Muscle of leg (tissue), 11 donors: ENCODE measurements around the gene SPAAR. TPM values are rescaled to one million over a fixed set of nuclear protein-coding genes. Genes with fewer than 3 reads are reported as not detected.

Experiments used
- DNase-seq: peaks from one replicate; pipeline ENCODE4 v3.0.0; 2013
- H3K27ac ChIP-seq: one replicate; pipeline ENCODE4 v1.5.1; 2013; ENCODE audit warnings: mild to moderate bottlenecking, low read length, control low read depth
- H3K27me3 ChIP-seq: one replicate; pipeline ENCODE4 v1.6.1; 2013; ENCODE audit warnings: low read length; ENCODE audit not compliant: control insufficient read depth, insufficient read depth
- H3K36me3 ChIP-seq: one replicate; pipeline ENCODE4 v1.6.1; 2013; ENCODE audit warnings: low read length; ENCODE audit not compliant: control insufficient read depth, insufficient read depth
- H3K4me1 ChIP-seq: one replicate; pipeline ENCODE4 v1.6.1; 2013; ENCODE audit warnings: low read length; ENCODE audit not compliant: control insufficient read depth, insufficient read depth
- H3K4me3 ChIP-seq: one replicate; pipeline ENCODE4 v1.5.1; 2013; ENCODE audit warnings: low read length, control low read depth
- H3K9me3 ChIP-seq: replicated peaks from 2 replicates; pipeline ENCODE4 v1.6.1; 2013; ENCODE audit warnings: low read depth, low read length; ENCODE audit not compliant: control insufficient read depth
- WGBS: methylation state at CpG from one replicate; pipeline ENCODE4 v1.1.5; 2013; ENCODE audit warnings: missing lambda C conversion rate; ENCODE audit not compliant: insufficient coverage; 5-methylcytosine and 5-hydroxymethylcytosine counted together
- polyA plus RNA-seq, 8 donors: library from polyadenylated mRNA; unstranded; fragments of 120-200 nt; gene quantifications; one replicate each; pipeline versions ENCODE4 v1.2.1 to v1.2.3, GENCODE V29; 2013; ENCODE audit warnings: inconsistent platforms in 1 of 8, low replicate concordance in 1 of 8; ENCODE audit not compliant: insufficient read length in 8 of 8, insufficient read depth in 1 of 8
- total RNA-seq: library from RNA; stranded (reverse); fragments of 120-200 nt; gene quantifications from one replicate; pipeline ENCODE4 v1.2.4, GENCODE V29; 2013

Gene SPAAR
- total and polyA plus RNA-seq, 9 donors, result 0.89 to 2.3 (median 1.9) TPM

DNA sequence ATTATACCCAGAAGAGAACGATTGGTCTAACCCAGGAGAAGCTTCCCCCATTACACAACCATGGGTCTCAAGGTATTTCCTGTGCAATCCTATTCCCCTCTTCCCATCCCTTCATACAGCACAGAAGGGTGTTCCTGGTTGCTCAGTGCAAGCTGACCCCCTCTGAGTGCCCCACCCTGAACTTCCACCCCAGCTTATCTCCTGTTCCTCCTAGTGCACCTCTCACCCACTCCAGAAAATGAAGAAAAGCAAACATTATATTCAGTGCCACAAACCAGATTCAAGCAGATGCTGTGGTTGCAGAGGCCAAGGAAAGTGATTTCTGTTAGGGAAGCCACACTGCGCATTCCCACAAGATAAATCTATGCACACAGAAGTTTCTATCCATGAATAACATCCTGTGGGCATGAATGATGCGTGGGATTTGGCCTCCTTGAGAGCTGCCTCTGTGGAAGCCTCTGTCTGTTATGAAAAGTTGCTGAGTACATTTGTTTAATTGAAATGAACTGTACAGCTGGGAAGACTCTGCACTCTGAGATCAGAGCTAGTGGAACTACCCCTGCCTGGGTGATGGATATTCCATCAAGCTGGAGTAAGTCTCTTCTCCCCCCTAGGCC is 50.9 kb downstream of the SPAAR start:
- DNase-seq, result no peak
- no CpG with 5 or more reads among the region's 3 CpGs for WGBS
- peaks cover 8% of the 10 kb centered on the region for H3K27me3 ChIP-seq
- H3K27ac ChIP-seq, result no peak overlapping the region
- H3K9me3 ChIP-seq, result no peaks in the 10 kb centered on the region
- peaks cover 9% of the 10 kb centered on the region for H3K4me1 ChIP-seq
- H3K36me3 ChIP-seq, result no peaks in the 10 kb centered on the region
- no peak overlapping the region for H3K4me3 ChIP-seq

Other genes starting within 250 kb of the SPAAR start
- 1.4 TPM for gene ARHGEF39, start 244.3 kb upstream of the SPAAR start, total RNA-seq
- gene ARHGEF39, start 244.3 kb upstream of the SPAAR start, polyA plus RNA-seq, result 1 to 10 TPM; 3.9 to 7.7 (median 5.6) TPM
- gene CA9, start 235.6 kb upstream of the SPAAR start, total RNA-seq, result 0.49 TPM
- gene CA9, start 235.6 kb upstream of the SPAAR start, polyA plus RNA-seq, result 1 to 10 TPM in 2 of 8 donors, under 1 TPM in 6; 0.52 to 2.4 (median 0.71) TPM
- gene TPM2, start 219.6 kb upstream of the SPAAR start, total RNA-seq, result 5,909 TPM
- 1,000 to 10,000 TPM; 4,794 to 8,701 (median 8,114) TPM for gene TPM2, start 219.6 kb upstream of the SPAAR start, polyA plus RNA-seq
- gene TLN1, start 177.3 kb upstream of the SPAAR start, total RNA-seq, result 78.0 TPM
- gene TLN1, start 177.3 kb upstream of the SPAAR start, polyA plus RNA-seq, result 100 to 1,000 TPM in 7 of 8 donors, 10 to 100 TPM in 1; 90.7 to 133 (median 118) TPM
- gene CREB3, start 176.8 kb upstream of the SPAAR start, total RNA-seq, result 27.0 TPM
- gene CREB3, start 176.8 kb upstream of the SPAAR start, polyA plus RNA-seq, result 10 to 100 TPM; 23.5 to 30.7 (median 26.4) TPM
- gene GBA2, start 160.3 kb upstream of the SPAAR start, total RNA-seq, result 42.9 TPM
- 10 to 100 TPM; 44.7 to 82.5 (median 62.0) TPM for gene GBA2, start 160.3 kb upstream of the SPAAR start, polyA plus RNA-seq
- gene RGP1, start 160.2 kb upstream of the SPAAR start, total RNA-seq, result 11.4 TPM
- 10 to 100 TPM; 15.5 to 23.6 (median 19.7) TPM for gene RGP1, start 160.2 kb upstream of the SPAAR start, polyA plus RNA-seq
- 0.18 TPM for gene MSMP, start 155.2 kb upstream of the SPAAR start, total RNA-seq
- gene MSMP, start 155.2 kb upstream of the SPAAR start, polyA plus RNA-seq, result under 1 TPM in 2 of 8 donors, not detected in 6; 0.42 to 0.50 TPM
- gene NPR2, start 117.9 kb upstream of the SPAAR start, total RNA-seq, result 16.8 TPM
- gene NPR2, start 117.9 kb upstream of the SPAAR start, polyA plus RNA-seq, result 10 to 100 TPM; 21.6 to 37.3 (median 27.1) TPM
- gene SPAG8, start 97.2 kb upstream of the SPAAR start, total RNA-seq, result 1.5 TPM
- 1 to 10 TPM; 1.3 to 3.1 (median 2.1) TPM for gene SPAG8, start 97.2 kb upstream of the SPAAR start, polyA plus RNA-seq
- gene HINT2, start 94.4 kb upstream of the SPAAR start, total RNA-seq, result 33.6 TPM
- gene HINT2, start 94.4 kb upstream of the SPAAR start, polyA plus RNA-seq, result 10 to 100 TPM; 24.5 to 35.6 (median 30.0) TPM
- not detected for gene FAM221B, start 80.8 kb upstream of the SPAAR start, total RNA-seq
- gene FAM221B, start 80.8 kb upstream of the SPAAR start, polyA plus RNA-seq, result under 1 TPM; 0.08 to 0.26 (median 0.20) TPM
- gene TMEM8B, start 80.3 kb upstream of the SPAAR start, total RNA-seq, result 5.1 TPM
- 10 to 100 TPM; 12.8 to 22.3 (median 18.0) TPM for gene TMEM8B, start 80.3 kb upstream of the SPAAR start, polyA plus RNA-seq
- gene OR13J1, start 39.1 kb upstream of the SPAAR start, total RNA-seq, result not detected
- gene OR13J1, start 39.1 kb upstream of the SPAAR start, polyA plus RNA-seq, result under 1 TPM in 5 of 8 donors, not detected in 3; 0.07 to 0.29 (median 0.13) TPM
- gene HRCT1, start 3.3 kb upstream of the SPAAR start, total RNA-seq, result 1.2 TPM
- gene HRCT1, start 3.3 kb upstream of the SPAAR start, polyA plus RNA-seq, result 1 to 10 TPM in 7 of 8 donors, under 1 TPM in 1; 0.82 to 1.9 (median 1.4) TPM
- gene OR2S2, start 48.7 kb downstream of the SPAAR start, total RNA-seq, result not detected
- under 1 TPM in 1 of 8 donors, not detected in 7; 0.11 TPM for gene OR2S2, start 48.7 kb downstream of the SPAAR start, polyA plus RNA-seq
- gene RECK, start 127.4 kb downstream of the SPAAR start, total RNA-seq, result 15.3 TPM
- 10 to 100 TPM; 18.9 to 45.7 (median 26.7) TPM for gene RECK, start 127.4 kb downstream of the SPAAR start, polyA plus RNA-seq
- gene GLIPR2, start 227.2 kb downstream of the SPAAR start, total RNA-seq, result 61.4 TPM
- gene GLIPR2, start 227.2 kb downstream of the SPAAR start, polyA plus RNA-seq, result 100 to 1,000 TPM; 117 to 159 (median 129) TPM